Smooth muscle cell of the brain vasculature (primary cell): ENCODE results near the gene UBE2E2.
"Not testable (repeated sequence)": the region's sequence is repeated elsewhere in the genome, so short reads cannot be mapped to it uniquely, and the experiment has no call there.

Source experiments
- DNase-seq: peaks from one replicate; pipeline ENCODE4 v3.0.0-alpha.2; 2012; ENCODE audit warnings: low read depth, low spot score

The UBE2E2 gene

DNA sequence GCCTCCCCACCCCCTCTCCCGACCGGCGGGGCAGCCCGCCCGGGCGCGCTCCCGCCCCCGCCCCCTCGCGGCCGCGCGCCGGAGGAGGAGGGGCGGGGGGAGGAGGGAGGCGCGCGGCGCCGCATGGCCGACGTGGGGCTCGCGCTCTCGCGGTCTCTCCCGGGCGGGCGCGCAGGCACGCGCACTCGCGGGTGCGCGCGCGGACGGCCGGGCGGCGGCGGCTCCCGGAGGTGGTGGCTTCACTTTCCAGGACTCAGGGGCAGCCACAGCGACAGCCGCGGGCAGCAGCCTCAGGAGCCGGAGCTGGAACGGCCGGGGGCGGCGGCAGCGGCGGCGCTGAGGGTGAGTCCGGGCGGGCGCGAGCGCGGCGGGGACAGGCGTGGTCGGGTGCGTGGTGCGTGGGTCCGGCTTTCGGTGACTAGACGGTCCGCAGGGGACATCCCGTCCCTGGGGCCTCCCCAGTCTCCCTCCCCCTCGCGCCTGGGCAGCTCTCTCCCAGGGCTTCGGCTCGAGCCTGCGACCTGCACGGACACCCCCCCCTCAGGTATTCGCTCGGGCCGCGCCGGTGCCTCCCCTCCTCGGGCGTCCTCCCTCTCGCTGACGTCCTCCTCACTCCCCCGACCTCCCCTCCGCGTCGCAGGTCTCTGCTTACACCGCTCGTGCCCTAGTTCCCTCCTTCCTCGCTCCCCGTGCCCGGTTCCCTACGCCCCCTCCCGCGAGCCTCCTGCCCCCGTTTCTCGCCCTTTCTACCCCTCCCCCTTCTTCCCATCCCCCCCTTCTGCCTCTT is at the start of gene UBE2E2:
TSS of gene UBE2E2 (plus strand) at position 407 of the 787 bp plus-strand sequence.
- no peak for DNase-seq

DNA sequence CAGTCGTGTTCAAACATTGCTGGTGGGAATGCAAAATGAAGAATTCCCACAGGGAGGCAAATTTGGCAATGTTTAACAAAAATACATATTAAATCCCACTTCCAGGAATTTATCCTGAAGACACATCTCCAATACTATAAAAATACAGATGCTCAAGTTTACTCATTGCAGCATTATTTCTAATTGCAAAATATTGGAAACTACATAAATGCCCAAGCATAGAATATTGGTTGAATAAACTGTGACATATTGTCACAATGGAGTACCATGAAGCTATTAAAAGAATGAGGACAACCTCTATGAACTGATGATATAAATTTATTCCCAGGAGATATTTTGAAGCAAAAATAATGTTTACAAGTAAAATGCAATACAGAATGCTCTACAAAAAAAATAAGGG is 49.7 kb upstream of the UBE2E2 start:
- DNase-seq = no peak

DNA sequence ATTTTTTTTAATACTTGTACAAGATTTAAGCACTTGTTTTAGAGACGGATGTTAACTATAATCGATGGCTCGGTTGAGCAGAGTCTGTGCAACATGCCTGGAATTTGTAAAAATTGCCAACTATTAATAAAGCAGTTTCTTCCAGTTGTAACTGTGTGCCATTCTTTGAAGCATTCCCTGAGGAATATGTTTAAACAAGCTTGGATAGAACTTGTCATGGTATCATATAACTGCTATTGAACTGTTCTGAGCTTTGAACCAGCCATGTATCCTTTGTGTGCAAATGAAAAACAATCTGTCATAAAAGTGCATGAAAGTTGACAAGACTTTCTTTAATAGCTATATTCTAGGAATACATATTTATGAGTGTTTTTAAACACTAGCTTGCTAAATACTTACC is 45.8 kb upstream of the UBE2E2 start:
- DNase-seq = no peak

DNA sequence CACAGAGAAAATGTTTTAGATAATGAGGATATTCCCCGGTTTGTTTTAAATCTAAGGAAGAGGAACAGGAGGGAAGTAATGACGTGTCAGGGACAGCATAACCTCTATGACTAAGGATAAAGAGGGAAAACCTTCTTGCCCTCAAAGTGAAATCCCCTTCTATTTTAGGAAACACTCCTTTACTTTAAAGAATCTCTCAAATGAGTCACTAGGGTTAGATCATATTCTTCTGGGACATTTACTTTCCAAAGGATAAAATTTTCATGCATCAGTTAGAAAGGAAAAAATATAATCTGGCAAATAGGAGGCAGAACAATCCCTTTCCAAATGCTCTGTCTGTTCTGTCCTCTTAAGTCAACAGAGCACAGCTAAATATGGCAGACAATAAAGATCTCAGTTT is 43.2 kb upstream of the UBE2E2 start:
- peak; percentile 31 for DNase-seq

DNA sequence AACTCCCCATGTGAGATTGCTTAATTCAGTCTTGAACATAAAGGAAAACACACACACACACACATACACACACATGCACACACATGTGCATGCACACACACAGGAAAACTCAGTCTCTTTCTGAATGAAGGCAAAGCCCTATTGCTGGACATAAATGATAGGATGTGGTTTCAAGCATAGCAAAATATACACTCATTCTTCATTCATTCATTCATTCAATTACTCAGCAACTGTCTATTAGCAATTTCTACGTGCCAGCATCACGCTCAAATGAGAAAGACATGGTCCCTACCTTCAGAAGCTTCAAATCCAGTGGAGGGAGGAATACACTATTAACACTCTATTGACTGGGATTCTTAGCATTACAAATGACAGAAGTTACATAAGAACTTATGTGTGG is 41.8 kb upstream of the UBE2E2 start:
- no peak for DNase-seq

DNA sequence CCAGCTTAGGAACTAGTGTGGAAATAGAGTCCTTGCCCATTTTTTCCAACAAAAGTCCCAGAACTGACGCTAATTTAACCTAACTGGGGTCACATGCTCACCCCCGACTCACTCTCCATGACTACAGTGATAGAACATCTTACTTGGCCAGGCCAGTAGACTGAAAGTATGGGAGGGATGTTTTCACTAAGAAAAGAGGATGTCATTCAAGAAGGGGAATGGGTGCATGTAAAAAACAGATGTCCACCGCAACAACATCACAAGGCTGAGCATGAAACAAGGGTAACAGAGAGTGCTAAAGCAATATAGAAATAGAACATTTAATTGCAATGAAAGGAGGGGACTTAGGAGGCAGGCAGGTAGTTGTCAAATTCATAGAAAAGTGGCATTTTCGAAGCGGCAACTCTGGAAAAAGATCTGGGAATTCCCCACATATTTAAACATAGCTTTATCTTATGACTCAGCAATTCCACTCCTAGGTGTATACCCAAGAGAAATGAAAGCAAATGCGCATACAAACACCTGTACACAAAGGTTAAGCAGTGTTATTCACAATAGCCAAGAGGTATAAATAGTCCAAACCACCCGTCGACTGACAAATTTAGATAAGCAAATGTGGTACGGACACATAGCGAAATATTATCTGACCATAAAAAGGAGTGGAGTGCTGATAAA is 41.1 kb upstream of the UBE2E2 start:
- no peak for DNase-seq

DNA sequence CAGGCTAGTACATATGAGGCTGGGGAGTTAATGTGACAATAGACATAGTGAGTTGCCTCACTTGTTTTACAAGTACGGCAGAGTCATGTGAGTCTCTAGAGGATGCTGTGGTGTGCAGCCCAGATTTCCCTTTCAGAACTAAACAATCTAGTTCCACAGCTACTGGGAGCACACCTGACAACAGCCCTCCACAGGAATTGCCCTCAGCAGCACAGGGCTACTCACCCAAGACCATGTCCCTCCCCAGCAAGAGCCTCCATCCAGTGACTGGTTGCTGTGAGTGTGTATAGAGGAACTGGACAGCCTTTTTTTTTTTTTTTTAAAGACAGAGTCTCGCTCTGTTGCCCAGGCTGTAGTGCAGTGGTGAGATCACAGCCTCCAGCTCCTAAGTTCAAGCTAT is 40.2 kb upstream of the UBE2E2 start:
- no peak for DNase-seq

DNA sequence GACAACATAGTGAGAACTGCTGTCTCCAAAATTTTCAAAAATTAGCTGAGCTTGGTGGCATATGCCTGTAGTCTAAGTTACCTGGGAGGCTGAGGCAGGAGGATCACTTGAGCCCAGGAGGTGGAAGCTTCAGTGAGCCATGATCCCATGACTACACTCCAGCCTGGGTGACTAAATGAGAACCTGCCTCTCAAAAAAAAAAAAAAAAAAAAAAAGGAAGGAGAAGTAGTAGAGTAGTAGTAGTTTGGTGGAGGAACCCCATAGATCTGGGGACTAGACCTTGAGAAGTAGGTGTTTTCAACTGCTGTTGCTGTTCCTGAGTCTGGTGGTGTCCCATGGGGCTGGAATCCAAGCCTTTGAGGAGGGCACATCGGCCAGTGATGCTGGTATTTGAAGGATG is 38.4 kb upstream of the UBE2E2 start:
- DNase-seq = no peak

DNA sequence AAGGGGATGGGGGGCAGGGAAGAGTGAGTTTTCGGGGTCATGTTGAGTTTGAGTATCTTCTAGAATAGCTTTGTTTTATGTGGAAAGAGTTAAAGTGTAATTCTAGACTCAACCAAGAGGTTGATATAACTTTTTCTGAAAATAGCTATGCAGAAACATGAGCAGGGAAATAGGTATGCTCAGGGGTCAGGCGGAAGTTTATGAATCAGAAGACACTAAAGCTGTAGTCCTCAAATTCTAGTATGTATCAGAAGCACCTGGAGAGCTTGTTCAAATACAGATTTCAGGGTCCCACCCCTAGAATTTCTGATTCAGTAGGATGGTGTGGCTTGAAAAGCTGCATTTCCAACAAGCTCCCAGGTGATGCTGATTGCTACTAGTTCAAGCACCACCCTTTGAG is 37.6 kb upstream of the UBE2E2 start:
- no peak for DNase-seq

DNA sequence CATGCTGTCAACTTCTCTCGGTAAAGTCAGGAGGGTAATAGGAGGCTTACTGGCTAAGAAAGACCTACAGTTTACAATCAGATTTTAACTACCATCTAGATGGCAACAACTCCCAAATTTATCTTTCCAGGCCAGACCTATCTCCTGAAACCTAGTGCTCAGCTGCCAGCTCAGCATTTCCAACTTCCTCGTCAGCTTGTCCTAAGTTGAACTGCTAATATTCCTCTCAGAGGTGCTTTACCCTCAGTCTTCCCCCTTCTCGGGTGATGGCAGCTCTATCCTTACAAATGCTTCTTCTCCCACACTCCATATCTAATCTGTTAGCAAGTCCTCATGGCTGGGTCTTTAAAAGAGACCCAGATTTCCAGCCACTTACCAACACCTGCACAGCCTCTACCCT is 36.9 kb upstream of the UBE2E2 start:
- no peak for DNase-seq

DNA sequence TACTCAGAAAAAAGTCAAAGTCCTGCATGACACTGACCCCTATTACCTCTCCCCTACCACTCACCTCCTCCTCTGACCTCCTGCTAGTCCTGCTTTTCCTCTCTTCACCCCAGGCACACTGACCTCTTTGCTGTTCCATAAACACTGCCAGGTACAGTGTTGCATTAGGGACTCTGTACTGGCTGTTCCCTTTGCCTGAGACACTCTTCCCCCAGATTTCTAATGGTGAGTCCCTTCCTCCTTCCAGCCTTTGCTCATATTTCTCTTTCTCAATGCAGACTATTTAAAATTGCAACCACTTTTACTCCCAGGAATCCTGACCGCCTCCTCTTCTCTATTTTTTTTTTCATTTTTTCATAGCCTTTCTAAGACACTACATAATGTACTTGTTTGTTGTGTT is 36.3 kb upstream of the UBE2E2 start:
- no peak for DNase-seq

DNA sequence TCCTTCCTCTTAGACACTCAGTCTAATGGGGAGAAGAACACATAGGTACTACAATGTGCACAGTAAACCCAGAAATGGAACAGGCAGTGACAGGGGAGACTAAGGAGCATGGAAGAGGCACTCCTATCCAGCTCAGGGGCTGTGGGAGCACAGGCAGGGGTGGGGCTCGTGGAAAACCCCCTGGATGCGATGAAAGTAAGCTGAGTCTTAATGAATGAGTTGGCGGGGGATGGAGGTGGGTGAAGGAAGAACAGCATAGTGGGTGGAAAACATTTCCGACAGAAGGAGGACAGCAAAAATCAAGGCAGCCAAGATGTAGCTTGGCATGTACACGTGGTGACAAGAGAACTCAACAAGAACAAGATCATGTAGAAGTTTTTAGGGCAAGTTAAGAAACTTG is 33.6 kb upstream of the UBE2E2 start:
- no peak for DNase-seq

DNA sequence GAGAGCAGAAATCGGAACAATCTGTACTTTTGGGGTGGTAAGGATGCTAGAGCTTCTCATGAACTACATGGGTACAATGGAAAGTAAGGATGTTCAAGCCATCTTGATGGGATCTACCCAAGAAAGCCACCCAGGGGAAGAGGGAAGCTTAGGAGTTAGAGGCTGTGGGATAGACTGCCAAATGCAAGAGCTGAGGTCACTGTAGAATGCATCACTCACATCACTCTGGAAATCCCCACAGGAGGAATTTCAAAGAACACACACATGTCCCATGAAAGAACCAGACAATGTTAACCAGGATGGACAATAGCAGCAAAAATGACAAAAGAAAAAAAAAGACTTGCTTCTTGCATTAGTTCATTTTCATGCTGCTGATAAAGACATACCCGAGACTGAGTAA is 32.8 kb upstream of the UBE2E2 start:
- no peak for DNase-seq

DNA sequence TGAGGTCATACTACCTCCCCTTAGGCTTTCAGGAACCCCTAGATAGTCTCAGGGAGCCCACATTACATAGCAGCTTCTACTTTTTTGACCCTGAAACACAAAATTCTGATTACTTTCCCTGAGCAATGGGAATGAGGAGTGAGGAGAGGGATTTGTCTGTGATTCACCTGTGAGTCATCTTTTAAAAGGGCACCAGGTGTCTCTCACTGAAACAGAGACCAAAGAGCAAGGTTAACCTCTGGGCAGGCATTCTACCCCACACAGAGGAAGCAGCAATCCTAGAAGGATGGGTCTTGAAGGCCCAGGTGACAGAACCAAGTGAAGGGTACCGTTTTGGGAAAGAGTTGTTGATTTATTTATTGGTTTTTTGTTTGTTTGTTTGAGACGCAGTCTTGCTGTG is 31.1 kb upstream of the UBE2E2 start:
- DNase-seq = no peak

DNA sequence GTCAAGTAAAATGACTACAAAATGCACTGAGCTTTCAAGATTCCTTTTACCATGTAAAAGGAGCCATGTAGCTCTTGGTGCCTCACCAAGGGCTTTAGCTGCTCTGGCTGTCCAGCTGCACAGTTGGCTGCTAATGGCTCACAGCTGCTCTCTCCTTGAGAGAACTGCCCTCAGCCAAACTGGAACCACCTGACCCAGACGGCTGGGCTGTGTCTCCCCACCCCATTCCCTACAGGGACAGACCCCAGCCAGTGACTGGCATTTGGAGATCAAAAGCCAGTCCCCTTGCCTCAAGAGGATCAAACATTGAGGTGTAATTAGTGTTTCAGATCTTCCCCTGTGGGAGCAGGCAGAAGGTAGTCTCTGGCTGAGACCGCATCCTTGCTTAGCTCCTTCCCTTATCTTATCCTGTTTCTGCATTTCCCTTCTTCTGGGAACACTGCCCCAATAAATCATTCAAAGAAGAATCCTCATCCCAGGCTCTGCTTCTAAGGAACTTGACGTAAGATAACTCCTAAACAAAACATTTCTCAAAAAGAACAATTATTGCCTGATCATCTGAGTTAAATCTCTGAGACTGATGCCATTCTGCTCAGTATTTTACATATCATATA is 28.6 kb upstream of the UBE2E2 start:
- no peak for DNase-seq

DNA sequence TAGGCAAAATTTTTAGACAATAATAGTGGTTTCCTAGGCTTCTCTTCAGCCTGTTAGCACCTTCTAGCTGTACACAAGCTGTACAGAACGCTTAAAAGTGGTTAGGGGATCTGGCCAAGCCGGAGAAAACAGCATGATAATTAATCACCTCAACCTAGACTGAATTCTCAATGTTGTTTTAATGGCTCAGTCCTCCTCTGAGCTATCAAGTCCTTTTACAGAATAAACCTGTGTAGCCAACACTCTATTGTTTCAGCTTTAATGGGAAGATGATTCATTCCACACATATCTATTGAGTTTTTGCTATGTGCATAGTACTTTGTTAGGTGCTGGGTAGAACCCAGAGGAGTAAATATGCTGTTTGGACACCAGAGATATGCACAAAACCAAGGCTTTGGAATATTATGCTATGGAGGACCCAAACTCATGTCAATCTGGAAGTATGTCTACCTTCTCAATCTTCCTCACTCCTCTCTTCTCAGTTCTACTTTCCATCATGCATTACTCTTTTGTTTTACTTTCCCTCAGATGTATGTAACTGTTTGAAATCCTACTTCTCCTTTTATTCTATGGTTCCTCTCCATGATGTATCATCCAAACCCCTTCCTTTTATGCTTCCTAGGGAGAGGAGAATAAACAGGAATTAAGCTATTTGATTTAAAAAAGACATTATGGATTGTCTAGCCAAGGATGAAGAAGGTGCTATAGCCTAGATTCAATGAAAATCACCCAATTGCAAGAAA is 27.6 kb upstream of the UBE2E2 start:
- DNase-seq = no peak

DNA sequence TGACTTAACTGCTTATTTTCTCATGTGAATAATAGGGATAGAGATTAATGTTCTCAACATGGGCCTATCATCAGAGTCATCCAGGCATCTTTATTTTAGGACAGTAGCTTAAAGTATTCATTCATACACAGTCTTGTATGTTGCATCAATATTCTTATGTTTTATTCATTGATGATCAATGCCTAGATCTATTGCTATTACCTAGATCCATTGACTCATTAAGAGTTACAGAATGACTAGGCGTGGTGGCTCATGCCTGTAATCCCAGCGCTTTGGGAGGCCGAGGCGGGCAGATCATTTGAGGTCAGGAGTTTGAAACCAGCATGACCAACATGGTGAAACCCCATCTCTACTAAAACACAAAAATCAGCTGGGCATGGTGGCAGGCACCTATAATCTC is 26.3 kb upstream of the UBE2E2 start:
- not testable (repeated sequence) for DNase-seq

DNA sequence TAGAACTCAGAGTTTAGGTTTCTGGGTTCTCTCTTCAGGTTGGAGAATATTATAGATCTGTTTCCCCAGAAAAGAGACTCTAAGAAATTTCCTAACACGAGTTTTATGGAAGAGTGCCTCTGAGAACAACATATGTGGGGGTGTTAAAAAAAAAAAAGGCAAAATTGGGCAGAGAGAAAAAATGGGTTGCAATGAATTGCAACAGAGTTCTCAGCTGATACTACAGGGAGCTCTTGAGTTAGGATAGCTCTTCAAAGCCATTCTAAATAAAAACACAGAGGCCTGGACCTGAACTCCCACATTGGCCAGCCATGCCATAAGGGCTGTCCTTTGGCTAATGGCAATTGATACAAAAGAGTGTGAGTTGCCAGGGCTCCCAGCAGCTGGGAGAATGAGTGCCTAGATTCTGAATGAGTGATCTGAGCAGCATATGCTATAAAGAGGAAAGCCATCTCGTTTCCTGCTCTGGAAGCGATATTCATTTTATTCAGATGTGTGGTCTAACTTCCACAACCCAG is 20.1 kb upstream of the UBE2E2 start:
- DNase-seq = no peak

DNA sequence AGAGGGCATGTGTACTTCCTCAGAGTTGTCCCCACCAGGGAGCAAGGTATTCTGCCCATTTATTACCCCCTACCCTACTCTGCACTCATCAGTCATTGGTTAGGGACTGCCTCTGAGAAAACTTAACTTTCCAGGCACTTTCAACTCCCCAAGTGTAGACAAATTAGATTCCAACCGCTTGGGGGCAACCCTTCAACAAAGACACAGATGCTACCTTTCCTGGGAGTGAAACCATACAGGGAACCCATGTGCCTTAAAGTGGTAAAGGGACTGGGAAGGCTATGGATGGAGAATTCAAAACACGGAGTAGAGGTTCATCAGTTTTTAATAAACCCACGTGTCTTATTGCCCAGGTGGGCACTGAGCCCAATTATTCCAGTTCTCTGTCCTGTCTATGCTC is 19.4 kb upstream of the UBE2E2 start:
- no peak for DNase-seq

DNA sequence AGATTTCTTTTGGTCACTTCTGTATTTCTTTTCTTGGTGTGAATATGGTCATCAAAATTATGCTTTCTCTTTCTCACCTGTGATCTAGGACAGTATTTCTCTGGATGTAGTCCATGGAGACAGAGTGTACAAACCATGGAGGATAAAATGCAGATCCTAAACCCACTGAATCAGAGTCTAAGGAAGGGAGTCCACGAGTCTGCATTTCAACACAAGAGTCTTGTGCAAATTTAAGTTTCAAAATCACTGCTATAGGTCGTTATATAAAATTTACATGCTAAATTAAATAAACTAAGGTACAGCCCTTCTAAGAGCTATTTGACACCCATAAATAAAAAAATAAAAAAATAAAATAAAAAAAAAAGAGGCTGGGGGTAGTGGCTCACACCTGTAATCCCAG is 17.3 kb upstream of the UBE2E2 start:
- DNase-seq = no peak

DNA sequence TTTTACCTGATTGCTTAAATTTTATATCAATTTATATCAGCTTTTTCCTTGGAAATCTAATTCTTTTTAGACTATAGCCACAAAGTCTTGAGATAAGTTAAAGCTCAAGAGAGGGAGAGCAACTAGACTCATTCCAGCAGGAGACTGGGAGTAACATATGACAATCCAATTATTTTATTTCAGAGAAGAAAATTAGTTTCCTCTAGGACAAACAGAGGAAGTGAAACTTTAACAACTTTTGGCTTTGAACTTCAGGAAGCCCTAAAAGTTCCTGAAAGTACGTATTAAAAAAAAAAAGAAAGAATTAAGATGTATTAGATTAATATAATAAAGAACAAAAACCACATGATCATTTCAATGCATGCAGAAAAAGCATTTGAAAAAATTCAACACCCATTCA is 13.9 kb upstream of the UBE2E2 start:
- no peak for DNase-seq

DNA sequence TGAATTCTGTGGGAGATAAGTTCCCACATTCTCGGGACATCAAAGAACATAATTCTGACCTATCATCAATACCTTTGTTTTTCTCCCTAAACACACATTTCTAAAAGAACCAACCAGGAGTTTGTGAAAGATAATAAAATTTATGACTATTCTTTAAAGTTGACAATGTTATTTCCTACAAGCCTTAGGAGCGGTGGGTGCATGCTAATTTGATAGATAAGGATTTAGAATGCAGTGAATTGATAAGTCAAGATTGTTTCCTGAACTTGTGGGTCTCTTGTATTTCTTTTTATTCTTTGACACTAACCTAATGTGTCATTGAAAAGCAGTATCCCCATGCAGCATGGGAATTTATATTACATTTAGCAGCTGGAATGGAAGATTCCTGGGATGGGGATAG is 10.3 kb upstream of the UBE2E2 start:
- no peak for DNase-seq
